HG03196 (cell line): Measurements from ENCODE around the gene ZNF573.

Experiments used
- ATAC-seq: cut with Tn5 transposase; IDR thresholded peaks from one replicate; pipeline ENCODE4 v1.9.1; 2021; ENCODE audit not compliant: unreplicated experiment

Gene ZNF573

DNA sequence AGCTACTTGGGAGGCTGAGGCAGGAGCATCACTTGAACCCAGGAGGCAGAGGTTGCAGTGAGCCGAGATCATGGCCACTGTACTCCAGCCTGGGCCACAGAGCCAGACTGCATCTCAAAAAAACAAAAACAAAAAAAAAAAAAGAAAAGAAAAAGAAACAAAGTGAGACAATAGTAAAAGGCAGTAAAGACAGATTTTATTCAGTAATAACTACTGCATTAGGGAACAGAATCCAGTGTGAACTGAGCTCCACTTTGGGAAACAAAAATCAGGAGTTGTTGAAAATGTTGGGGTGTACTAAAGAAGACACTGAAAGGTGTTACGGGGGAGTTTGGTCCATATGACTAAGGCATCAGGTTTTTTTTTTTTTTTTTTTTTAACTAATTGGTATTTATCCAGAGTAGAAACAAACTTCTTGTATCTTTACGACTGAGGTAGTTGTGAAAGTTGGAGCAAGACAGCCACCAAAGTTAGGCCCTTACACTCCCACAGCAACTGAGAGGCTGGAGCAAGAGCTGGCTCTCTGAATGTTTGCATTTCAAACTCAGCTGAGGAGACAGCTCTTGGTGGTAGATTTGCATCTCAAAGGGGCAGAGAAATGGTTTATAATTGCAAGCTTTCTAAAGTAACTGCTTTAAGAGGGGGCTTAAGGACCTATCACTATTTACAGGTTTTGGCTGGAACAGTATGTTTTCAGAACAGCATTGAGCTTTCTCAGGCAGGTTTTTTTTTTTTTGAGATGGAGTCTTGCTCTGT is 84.1 kb downstream of the ZNF573 start:
- ATAC-seq: no peak

DNA sequence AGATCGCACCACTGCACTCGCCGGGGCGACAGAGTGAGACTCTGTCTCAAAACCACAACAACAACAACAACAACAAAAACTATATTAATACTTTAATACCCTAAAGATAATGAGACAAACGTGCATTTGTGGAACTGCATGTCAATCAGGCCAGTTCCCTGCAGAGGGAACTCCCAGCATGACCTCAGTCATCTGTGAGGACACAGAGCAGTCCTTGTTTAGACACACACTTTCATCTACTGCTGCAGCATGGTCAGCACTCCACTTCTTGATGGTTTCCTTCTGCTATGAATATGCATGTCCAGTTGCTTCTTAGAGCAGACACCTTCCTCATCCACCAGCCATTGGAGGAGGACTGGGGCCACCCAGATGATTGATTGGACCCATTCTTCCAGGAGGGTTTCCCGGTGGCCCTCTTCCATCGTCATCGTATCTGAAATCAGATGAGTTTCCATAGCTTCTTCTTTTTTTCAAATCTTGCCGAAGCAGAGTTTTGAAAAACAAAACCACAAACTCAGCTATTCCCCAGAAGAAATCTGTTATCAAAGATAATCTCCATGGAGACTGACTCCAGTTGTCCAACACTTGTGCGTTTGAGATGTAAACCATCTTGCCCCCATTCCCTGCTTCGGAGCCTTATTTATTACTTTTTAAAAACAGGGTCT is 86.3 kb downstream of the ZNF573 start:
- ATAC-seq: no peak

DNA sequence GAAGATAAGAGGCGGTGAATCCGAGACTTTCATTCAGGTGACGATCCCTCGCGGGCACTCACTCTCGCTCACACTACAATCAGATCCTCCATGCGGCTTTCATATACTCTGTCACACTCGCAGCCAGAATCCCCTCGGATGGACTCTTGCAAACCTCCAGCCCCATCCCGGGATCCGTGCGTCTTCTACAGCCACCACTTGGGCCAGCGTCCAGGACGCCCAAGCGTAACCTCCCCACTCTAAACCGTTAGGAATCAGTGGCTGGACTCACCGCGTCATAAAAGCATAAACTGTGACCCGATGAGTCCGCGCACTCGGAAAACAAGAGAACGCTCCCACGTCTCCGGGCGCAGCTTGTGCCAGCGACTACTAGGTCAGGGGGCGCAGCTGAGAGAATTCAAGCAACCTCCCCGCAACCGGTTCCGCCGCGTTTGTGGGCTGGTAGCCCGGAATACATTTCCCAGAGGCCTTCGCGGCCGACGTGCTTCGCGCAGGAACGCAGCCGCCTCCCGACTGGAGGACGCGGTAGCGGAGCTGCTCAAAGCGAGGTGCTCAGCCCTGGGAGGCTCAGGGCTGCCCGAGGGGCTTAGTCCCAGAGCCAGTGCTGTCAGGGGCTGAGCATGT is 87.4 kb downstream of the ZNF573 start:
- no peak for ATAC-seq
